Measurements from ENCODE around the gene SLX9. TPM values are rescaled to one million over a fixed set of nuclear protein-coding genes. Genes with fewer than 3 reads are reported as not detected.

SLX9 gene
- total RNA-seq, 2 experiments from 2014 or later: 60.7 to 64.6 TPM

DNA sequence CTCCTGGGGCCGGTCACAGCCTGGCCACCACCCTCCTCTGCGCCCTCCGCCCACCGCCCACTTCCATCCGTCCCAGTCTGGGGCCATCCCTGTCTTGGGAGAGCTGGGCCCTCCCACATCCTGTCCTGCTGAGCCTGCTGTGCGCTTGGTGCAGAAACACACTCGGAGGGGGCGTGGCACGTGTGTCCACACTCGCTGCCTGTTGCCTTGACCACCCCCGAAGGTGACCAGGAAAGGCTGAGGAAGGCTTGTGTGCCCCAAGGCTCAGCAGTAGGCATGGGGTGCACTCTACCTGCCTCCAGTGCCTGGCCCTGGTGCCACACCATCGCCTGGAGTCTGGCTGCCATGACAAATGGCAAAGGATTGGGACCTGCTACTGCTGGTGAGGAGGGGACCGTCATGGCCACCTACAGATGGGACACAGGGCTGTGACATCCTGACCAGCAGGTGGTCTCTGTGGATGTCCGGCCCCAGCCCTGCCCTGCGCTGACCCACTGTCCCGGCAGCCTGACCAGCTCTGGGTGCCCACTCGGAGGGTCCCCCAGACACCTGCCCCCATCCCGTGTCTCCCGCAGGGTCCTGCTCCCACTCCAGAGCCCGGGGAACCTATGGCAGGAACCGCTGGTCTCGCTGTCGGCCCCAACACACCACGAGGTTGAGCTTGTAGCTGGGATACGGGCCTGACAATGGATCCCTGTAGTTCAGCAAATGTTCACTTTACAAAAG lies 43.1 kb upstream of the SLX9 start:
- Mint-ChIP-seq H3K27ac (no peak overlapping the region), H3K4me3 (no peak overlapping the region), H3K4me1 (ENCODE audit: low read depth) (peaks cover 13% of the 10 kb centered on the region), H3K9me3 (no peaks in the 10 kb centered on the region), H3K27me3 (no peaks in the 10 kb centered on the region), H3K36me3 (peaks cover 26% of the 10 kb centered on the region)
- DNase-seq: no peak
- POLR2A ChIA-PET: interaction anchor here (1.5 to 1.9 kb wide), 3 partner anchors 15 to 35 kb away, joined by 4 to 5 read pairs (median 4); no protein-coding TSS in a partner anchor
- intact Hi-C loops (cut with micrococcal nuclease): no loop called here
- CTCF ChIA-PET: interaction anchor here (1.2 to 6.3 kb wide), 3 partner anchors 15 to 33 kb away, joined by 3 to 76 read pairs (median 16); partner anchors contain the start of gene ITGB2

DNA sequence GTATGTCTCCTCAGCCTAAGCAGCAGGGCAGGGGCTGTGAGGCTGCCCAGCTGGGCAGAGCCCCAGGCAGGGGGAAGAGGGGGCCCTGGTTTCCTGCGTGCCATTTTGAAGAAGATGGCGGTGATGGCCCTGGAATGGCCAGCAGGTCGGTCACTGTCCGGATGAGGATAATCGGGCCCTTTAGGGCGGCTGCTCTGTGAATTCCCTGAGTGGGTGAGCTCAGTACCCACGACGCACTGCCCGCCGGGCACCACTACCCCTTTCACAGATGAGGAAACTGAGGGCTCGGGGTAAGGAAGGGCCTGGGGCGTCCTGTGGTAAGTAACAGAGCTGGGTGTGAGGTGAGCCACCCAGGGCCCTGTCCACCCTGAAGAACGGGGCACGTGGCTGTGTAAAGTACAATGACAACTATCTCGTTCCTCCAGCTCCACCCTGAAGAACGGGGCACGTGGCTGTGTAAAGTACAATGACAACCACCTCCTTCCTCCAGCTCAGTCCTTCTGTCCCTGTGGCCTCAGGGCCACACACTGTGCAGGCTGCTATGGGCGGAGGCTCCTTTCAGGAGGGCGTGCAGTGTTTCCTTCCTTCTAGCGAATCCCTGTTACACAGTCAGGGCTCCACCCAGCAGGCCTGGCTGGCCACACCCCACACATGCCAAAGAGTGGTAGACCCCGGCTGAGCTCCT lies 42.4 kb upstream of the SLX9 start:
- peaks cover 33% of the 10 kb centered on the region for H3K36me3 Mint-ChIP-seq
- ChIA-PET CTCF (interaction anchor here (0.7 to 6.3 kb wide), 5 partner anchors 14 to 231 kb away, joined by 3 to 76 read pairs (median 4); no protein-coding TSS in a partner anchor), POLR2A (interaction anchor here (0.9 to 1.9 kb wide), 4 partner anchors 13 to 30 kb away, joined by 3 to 5 read pairs (median 4); no protein-coding TSS in a partner anchor)
- no peak overlapping the region for H3K4me3 Mint-ChIP-seq
- no peaks in the 10 kb centered on the region for H3K9me3 Mint-ChIP-seq
- peaks cover 13% of the 10 kb centered on the region for H3K4me1 Mint-ChIP-seq (ENCODE audit: low read depth)
- DNase-seq: no peak
- intact Hi-C loops (cut with micrococcal nuclease): no loop called here
- no peaks in the 10 kb centered on the region for H3K27me3 Mint-ChIP-seq
- H3K27ac Mint-ChIP-seq: no peak overlapping the region

- peak overlapping the region; percentile 18 for H3K27ac Mint-ChIP-seq
- no peaks in the 10 kb centered on the region for H3K27me3 Mint-ChIP-seq
- POLR2A ChIA-PET: interaction anchor here (0.9 to 1.6 kb wide), 3 partner anchors 12 to 29 kb away, joined by 3 to 5 read pairs (median 4); no protein-coding TSS in a partner anchor
- CTCF ChIA-PET: interaction anchor here (0.7 to 6.3 kb wide), 5 partner anchors 14 to 230 kb away, joined by 3 to 76 read pairs (median 4); no protein-coding TSS in a partner anchor
- intact Hi-C loops (cut with micrococcal nuclease): no loop called here
- no peak for DNase-seq
- H3K4me1 Mint-ChIP-seq (ENCODE audit: low read depth): peaks cover 8% of the 10 kb centered on the region
- no peak overlapping the region for H3K4me3 Mint-ChIP-seq
- H3K9me3 Mint-ChIP-seq: no peaks in the 10 kb centered on the region
- peaks cover 39% of the 10 kb centered on the region for H3K36me3 Mint-ChIP-seq
These were observed 41.8 kb upstream of the SLX9 start for GRCh38 chr21:44898011-44898488.

DNA sequence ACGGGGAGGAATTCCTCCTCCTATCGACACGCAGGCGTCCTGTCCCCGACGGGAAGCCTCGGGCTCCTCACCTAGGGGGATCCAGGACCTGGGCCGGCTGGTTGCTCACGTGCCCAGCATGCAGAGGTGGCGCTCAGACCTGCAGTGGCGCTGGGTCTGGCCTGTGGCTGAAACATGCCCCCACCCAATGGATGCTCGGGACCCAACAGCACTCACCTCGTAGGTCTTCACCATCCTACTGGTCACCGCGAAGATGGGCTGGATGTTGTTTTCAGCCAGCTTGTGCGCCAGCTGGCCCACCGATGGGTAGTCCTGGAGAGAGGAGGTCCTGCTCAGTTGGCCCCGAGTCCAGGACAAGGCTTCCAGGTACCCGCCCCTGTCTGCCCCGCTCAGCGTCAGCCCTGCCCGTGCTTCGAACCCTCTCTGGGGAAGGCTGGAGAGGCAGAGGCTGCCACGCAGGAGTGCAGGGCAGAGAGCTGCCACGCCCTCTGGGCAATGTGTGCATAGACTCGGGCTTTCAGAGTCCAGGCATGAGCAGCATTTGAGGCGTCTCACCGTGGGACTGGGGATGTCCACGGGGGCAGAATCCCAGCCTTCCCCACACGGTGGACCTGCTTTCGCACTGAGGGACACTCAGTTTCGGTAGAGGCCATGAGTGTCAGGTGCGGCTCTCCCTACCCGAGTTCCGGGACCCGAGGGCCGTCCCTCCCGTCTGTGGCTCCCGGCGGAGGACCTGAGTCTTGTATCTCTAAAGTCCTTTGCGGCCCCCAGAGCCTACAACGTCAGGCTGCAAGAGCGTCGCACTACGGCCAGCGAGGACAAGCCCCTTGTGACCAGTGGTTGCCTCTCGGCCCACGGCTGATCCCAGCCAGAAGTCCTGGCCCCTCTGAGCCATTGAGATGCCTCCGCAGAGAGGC lies 40.7 kb upstream of the SLX9 start:
- H3K27ac Mint-ChIP-seq: no peak overlapping the region
- H3K27me3 Mint-ChIP-seq: no peaks in the 10 kb centered on the region
- peaks cover 45% of the 10 kb centered on the region for H3K36me3 Mint-ChIP-seq
- no peak overlapping the region for H3K4me3 Mint-ChIP-seq
- no peaks in the 10 kb centered on the region for H3K4me1 Mint-ChIP-seq (ENCODE audit: low read depth)
- CTCF ChIA-PET: interaction anchor here (1.0 kb wide), 1 partner anchor 51 kb away, joined by 3 read pairs; no protein-coding TSS in a partner anchor
- H3K9me3 Mint-ChIP-seq: no peaks in the 10 kb centered on the region
- POLR2A ChIA-PET: interaction anchor here (1.6 kb wide), 1 partner anchor 11 kb away, joined by 4 read pairs; no protein-coding TSS in a partner anchor
- intact Hi-C loops (cut with micrococcal nuclease): no loop called here
- DNase-seq: no peak

GRCh38 chr21:44899768-44900558 lies 39.9 kb upstream of the SLX9 start:
- no peak overlapping the region for H3K27ac Mint-ChIP-seq
- H3K9me3 Mint-ChIP-seq: no peaks in the 10 kb centered on the region

GRCh38 chr21:44900559-44901251 lies 39.1 kb upstream of the SLX9 start:
- intact Hi-C loops (cut with micrococcal nuclease): no loop called here
- POLR2A ChIA-PET: no interaction called here
- CTCF ChIA-PET: no interaction called here
- Mint-ChIP-seq H3K27ac (peak overlapping the region; percentile 49), H3K4me3 (no peak overlapping the region), H3K4me1 (ENCODE audit: low read depth) (no peaks in the 10 kb centered on the region), H3K9me3 (no peaks in the 10 kb centered on the region), H3K36me3 (peaks cover 53% of the 10 kb centered on the region), H3K27me3 (no peaks in the 10 kb centered on the region)
- DNase-seq: no peak

More at GRCh38 chr21:44899768-44900558, 39.9 kb upstream of the SLX9 start:
- H3K36me3 Mint-ChIP-seq: peaks cover 51% of the 10 kb centered on the region
- ChIA-PET CTCF (no interaction called here), POLR2A (no interaction called here)
- H3K4me3 Mint-ChIP-seq: no peak overlapping the region
- no peaks in the 10 kb centered on the region for H3K4me1 Mint-ChIP-seq (ENCODE audit: low read depth)
- intact Hi-C loops (cut with micrococcal nuclease): no loop called here
- H3K27me3 Mint-ChIP-seq: no peaks in the 10 kb centered on the region
- no peak for DNase-seq

GRCh38 chr21:44901391-44902074 lies 38.3 kb upstream of the SLX9 start:
- Mint-ChIP-seq H3K27me3 (no peaks in the 10 kb centered on the region), H3K27ac (no peak overlapping the region), H3K36me3 (peaks cover 54% of the 10 kb centered on the region), H3K4me1 (ENCODE audit: low read depth) (peaks cover 2% of the 10 kb centered on the region), H3K4me3 (no peak overlapping the region), H3K9me3 (no peaks in the 10 kb centered on the region)
- CTCF ChIA-PET: no interaction called here
- DNase-seq: no peak
- intact Hi-C loops (cut with micrococcal nuclease): no loop called here
- POLR2A ChIA-PET: no interaction called here

- CTCF ChIA-PET: no interaction called here
- intact Hi-C loops (cut with micrococcal nuclease): no loop called here
- H3K27me3 Mint-ChIP-seq: no peaks in the 10 kb centered on the region
- H3K36me3 Mint-ChIP-seq: peaks cover 54% of the 10 kb centered on the region
- POLR2A ChIA-PET: no interaction called here
- H3K9me3 Mint-ChIP-seq: no peaks in the 10 kb centered on the region
- no peak overlapping the region for H3K27ac Mint-ChIP-seq
- peaks cover 3% of the 10 kb centered on the region for H3K4me1 Mint-ChIP-seq (ENCODE audit: low read depth)
- DNase-seq: no peak
- no peak overlapping the region for H3K4me3 Mint-ChIP-seq
These were observed 37.4 kb upstream of the SLX9 start for GRCh38 chr21:44902268-44903049.

DNA sequence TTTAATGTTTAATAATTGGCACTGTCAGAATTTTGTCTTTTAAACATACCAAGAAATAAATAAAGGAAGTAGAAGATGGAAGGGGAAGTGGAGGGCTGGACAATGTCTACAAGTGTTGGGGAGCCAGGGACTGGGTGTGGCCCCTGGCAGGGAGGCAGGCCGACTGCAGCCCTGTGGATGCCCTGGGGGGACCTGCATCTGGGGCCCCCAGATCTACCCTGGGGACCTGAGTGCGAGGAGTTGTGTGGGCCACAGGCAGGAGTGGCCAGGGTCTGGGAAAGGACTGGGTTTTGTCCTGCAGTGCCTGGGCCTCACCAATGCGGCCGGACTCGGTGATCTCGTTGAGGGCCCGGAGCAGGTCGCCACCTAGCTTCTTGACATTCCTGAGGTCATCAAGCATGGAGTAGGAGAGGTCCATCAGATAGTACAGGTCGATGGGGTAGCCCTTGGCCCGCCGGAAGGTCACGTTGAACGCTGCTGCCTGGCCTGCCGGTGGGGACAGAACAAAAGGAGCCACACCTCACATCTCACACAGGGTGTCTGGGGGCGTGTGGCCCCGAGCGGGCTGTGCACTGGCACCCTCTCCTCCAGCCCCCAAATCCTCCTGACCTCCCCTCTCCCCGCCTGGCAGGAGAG lies 36.7 kb upstream of the SLX9 start:
- CTCF ChIA-PET: no interaction called here
- peaks cover 54% of the 10 kb centered on the region for H3K36me3 Mint-ChIP-seq
- DNase-seq: no peak
- H3K4me1 Mint-ChIP-seq (ENCODE audit: low read depth): peaks cover 3% of the 10 kb centered on the region
- intact Hi-C loops (cut with micrococcal nuclease): no loop called here
- no peaks in the 10 kb centered on the region for H3K9me3 Mint-ChIP-seq
- POLR2A ChIA-PET: no interaction called here
- H3K27ac Mint-ChIP-seq: no peak overlapping the region
- H3K4me3 Mint-ChIP-seq: no peak overlapping the region
- H3K27me3 Mint-ChIP-seq: no peaks in the 10 kb centered on the region

- intact Hi-C loops (cut with micrococcal nuclease): no loop called here
- no peaks in the 10 kb centered on the region for H3K27me3 Mint-ChIP-seq
- no peak for DNase-seq
- no peak overlapping the region for H3K27ac Mint-ChIP-seq
- CTCF ChIA-PET: no interaction called here
- no peak overlapping the region for H3K4me3 Mint-ChIP-seq
- peaks cover 53% of the 10 kb centered on the region for H3K36me3 Mint-ChIP-seq
- POLR2A ChIA-PET: no interaction called here
- H3K9me3 Mint-ChIP-seq: no peaks in the 10 kb centered on the region
- H3K4me1 Mint-ChIP-seq (ENCODE audit: low read depth): peaks cover 6% of the 10 kb centered on the region
These were observed 36.1 kb upstream of the SLX9 start for GRCh38 chr21:44903689-44904088.
